Measurements from ENCODE around the gene ABHD11. TPM values are rescaled to one million over a fixed set of nuclear protein-coding genes. Genes with fewer than 3 reads are reported as not detected.

The ABHD11 gene
- total and polyA plus RNA-seq, 2 donors (not counting 1 experiment from before 2014, with no cell fraction given): 23.2 to 26.2 TPM

DNA sequence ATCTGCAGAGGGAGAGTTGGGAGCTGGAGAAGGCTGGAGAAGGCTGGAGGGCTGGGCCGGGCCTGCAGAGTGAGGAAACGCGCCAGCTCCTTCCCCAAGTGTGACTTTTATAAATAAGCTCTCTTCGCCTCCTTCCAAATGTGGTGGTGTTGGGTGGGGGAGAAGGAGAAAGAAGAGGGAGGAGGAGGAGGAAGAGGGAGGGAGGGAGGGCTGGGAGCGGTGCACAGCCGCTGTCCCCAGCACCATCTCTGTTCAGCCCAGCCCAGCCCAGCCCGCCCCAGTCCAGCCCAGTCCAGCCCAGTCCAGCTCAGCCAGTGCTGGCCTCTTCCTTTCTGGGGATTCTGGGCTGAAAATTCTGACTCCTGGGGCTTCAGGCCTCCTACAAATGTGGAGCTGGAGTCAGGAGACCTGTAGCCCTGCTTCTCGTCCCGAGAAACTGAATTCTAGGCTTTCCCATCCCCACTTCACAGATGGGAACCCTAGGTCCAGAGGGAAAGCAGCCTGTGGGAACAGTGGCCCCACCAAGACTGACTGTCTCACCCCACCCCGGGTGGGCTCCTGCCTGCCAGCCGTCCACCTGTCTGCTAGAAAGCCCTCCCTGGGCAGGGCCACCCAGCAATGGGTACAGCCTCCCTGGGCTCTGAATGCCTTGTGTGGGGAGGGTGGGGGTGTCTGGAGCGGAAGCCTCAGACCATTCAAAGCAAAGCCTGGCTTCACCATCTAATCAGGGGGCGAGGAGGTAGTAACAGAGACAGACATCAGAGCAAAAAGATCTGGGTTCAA lies 21.4 kb downstream of the ABHD11 start:
- peaks cover 12% of the 10 kb centered on the region for H4K20me1 ChIP-seq (ENCODE audit: control insufficient read depth, insufficient read depth, low read length, poor library complexity, severe bottlenecking)
- no peak overlapping the region for H3K27ac ChIP-seq (ENCODE audit: low read length in 2 of 2)
- WGBS (ENCODE audit: insufficient coverage): 64% methylated on average over 6 of the region's 13 CpGs
- no peak for TF ChIP-seq EZH2 (IDR thresholded peaks at IDR 0.05; ENCODE audit: borderline replicate concordance, insufficient read depth, low read depth, low read length, poor library complexity, severe bottlenecking)
- TF ChIP-seq, protein P1, sequence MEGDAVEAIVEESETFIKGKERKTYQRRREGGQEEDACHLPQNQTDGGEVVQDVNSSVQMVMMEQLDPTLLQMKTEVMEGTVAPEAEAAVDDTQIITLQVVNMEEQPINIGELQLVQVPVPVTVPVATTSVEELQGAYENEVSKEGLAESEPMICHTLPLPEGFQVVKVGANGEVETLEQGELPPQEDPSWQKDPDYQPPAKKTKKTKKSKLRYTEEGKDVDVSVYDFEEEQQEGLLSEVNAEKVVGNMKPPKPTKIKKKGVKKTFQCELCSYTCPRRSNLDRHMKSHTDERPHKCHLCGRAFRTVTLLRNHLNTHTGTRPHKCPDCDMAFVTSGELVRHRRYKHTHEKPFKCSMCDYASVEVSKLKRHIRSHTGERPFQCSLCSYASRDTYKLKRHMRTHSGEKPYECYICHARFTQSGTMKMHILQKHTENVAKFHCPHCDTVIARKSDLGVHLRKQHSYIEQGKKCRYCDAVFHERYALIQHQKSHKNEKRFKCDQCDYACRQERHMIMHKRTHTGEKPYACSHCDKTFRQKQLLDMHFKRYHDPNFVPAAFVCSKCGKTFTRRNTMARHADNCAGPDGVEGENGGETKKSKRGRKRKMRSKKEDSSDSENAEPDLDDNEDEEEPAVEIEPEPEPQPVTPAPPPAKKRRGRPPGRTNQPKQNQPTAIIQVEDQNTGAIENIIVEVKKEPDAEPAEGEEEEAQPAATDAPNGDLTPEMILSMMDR (IDR thresholded peaks at IDR 0.05): no peak
- H3K9ac ChIP-seq (ENCODE audit: low read length): no peak overlapping the region
- H3K79me2 ChIP-seq (ENCODE audit: control insufficient read depth, insufficient read depth, low read length): no peaks in the 10 kb centered on the region
- Mint-ChIP-seq H3K27ac (no peak overlapping the region), H3K27me3 (peaks cover 38% of the 10 kb centered on the region), H3K4me3 (peak overlapping the region; percentile 83), H3K4me1 (peaks cover 20% of the 10 kb centered on the region), H3K9me3 (ENCODE audit: insufficient read depth) (no peaks in the 10 kb centered on the region)
- CTCF ChIA-PET: interaction anchor here (2.3 kb wide), 1 partner anchor 8 kb away, joined by 8 read pairs; no protein-coding TSS in a partner anchor
- peaks cover 0 to 11% (median 0%) of the 10 kb centered on the region in 3 donors for H3K9me3 ChIP-seq (ENCODE audit: control extremely low read depth in 1 of 3, control insufficient read depth in 2 of 3, insufficient read depth in 1 of 3, low read length in 2 of 3)
- H3K4me3 ChIP-seq (ENCODE audit: control extremely low read depth in 1 of 5, extremely low read depth in 1 of 5, insufficient read depth in 1 of 5, low read depth in 2 of 5, low read length in 4 of 5): no peak overlapping the region
- H2AFZ ChIP-seq (ENCODE audit: insufficient read depth, low read depth, low read length, poor library complexity, severe bottlenecking): no peak overlapping the region
- ATAC-seq (ENCODE audit: low read depth) (no peak), DNase-seq (no peak)
- no peaks in the 10 kb centered on the region for H3K36me3 ChIP-seq (replicated peaks in 1 of 2; ENCODE audit: control extremely low read depth in 1 of 2, control insufficient read depth in 1 of 2, extremely low read depth in 1 of 2, insufficient read depth in 2 of 2, low read length in 1 of 2)
- intact Hi-C loops (cut with micrococcal nuclease): loop anchor here (5.0 kb wide), 1 partner anchor 35 kb away; the partner anchor contains the start of genes BUD23 and DNAJC30
- peaks cover 0 to 64% (median 25%) of the 10 kb centered on the region in 4 experiments for H3K27me3 ChIP-seq (replicated peaks in 1 of 4; ENCODE audit: control extremely low read depth in 1 of 4, control insufficient read depth in 3 of 4, insufficient read depth in 4 of 4, low read length in 3 of 4)
- peaks cover 25 to 31% of the 10 kb centered on the region in 2 donors for H3K4me1 ChIP-seq (ENCODE audit: control insufficient read depth in 2 of 2, insufficient read depth in 2 of 2, low read length in 2 of 2)
- POLR2A ChIA-PET: interaction anchor here (0.6 to 0.9 kb wide), 2 partner anchors 16 to 34 kb away, joined by 4 to 5 read pairs; partner anchors contain the start of genes BUD23 and DNAJC30
- peak overlapping the region; percentile 97 for H3K4me2 ChIP-seq (replicated peaks; ENCODE audit: low read depth, low read length, poor library complexity, severe bottlenecking)
